ENCODE measurements around the gene MSH3.
"Not testable (repeated sequence)": the region's sequence is repeated elsewhere in the genome, so short reads cannot be mapped to it uniquely, and the experiment has no call there.

The MSH3 gene

DNA sequence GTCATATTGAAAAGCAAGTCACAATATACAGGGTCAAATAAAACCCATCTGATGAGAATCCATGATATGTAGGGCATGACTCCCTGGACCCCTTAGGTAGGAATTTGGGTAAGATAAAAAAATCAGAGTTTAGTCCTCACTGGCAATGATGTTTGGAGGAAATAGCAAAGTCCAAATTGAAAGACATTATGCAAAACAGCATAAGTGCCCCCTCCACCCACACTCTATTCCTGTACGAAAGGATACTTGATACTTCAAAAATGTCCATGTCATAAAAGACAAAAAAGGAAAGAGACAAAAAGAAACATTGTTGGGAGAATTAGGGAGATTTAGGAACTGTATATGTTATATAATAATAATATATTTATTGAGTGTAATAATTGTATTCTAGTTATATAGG is 209.7 kb downstream of the MSH3 start:
- no peak for DNase-seq

DNA sequence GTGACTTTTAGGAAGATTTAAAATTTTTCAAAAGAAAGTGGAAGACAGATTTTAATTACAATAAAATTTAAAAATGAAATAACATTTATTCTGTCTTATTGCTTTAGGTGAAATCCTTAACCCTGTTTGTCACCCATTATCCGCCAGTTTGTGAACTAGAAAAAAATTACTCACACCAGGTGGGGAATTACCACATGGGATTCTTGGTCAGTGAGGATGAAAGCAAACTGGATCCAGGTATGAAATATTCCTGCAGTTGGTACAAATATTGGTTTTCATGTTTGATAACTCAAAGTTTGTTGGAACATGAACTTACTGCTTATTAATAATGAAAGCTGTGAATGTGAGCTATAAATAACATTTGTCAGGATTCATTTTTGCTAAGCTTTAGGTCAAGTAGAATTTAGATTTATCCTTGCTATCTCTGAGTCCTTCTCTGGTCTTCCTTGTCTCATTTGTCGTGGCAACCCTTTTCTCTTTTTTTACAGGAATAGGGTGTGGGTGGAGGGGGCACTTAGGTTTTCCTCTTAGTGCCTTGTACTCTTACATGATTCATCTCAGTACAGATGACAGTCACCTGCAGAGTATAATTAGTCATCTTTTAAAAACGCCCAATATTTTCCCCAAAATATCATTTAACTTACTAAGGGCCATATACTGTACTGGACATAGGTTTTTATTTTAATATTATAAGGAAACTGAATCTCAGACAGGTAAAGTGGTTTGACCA is 210.4 kb downstream of the MSH3 start:
- no peak for DNase-seq

DNA sequence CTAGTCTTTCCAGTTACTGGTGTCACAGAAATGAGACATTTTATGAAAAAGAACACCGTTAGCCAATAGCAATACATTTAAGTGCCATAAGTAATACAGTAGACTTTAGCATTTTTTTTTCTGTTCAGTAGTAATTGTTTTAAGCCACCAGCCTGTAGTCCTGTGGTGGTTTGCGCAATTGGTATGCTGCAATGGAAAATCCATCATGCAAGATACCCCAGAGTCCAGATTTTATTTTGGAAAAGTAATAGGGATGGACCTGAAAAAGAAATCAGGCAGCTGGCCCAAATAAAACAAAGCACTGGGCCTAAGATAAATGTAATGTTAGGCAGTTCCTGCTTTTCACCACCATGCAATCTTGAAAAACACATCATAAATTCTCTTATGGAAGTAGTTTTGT is 211.1 kb downstream of the MSH3 start:
- DNase-seq, result no peak

DNA sequence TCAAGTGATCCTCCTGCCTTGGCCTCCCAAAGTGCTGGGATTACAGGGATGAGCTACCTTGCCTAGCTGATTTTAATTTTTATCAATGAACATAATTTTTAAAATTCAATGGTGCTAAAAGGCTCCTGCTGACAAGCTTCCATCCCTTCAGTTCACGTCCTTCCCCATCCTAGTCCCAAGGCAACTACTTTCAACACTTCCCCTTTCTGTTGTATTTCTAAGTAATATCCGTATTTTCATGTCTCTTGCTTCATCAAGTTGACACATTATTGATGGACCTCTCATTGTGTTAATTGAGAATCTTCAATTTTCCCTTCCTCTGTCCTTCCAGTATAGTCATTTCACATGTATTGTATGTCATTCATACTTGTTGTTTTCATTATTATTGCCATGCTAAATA is 211.9 kb downstream of the MSH3 start:
- DNase-seq, result no peak

DNA sequence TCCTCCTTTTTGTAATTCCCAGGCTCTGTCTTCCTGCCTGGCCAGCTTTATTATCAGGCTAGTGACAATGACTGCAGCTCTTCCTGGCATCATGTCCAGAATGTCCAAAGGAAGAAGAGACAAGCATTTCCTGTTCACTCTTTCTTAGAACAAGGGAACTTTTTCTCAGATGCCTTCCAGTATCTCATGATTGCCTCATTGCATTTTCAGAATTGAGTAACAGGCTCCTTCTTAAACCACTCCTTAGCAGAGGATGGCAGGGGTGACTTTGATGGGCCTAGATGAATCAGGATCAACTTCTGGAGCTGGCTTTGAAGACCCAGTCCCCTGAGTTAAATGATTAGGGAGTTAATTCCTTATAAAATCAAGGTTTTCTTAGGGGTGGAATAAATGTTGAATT is 212.8 kb downstream of the MSH3 start:
- DNase-seq, result no peak

DNA sequence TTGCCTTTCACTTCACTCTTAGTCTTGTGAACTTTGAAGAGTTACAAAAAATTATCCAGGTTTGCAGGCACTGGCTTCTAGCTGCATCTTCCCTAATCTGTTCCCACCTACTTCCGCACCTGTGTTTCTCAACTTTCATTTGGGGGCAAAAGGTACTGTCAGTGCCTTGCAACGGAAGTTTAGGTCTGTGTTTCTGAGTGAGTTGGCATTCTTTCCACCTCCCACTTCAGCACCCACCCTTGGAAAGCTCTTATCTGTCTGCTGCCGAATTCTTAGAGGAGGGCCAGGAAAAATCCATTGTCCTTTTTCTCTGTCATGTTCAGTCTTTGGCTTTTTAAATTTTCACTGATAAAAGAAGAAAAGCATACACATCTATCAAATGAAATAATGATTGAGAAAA is 216.0 kb downstream of the MSH3 start:
- no peak for DNase-seq

DNA sequence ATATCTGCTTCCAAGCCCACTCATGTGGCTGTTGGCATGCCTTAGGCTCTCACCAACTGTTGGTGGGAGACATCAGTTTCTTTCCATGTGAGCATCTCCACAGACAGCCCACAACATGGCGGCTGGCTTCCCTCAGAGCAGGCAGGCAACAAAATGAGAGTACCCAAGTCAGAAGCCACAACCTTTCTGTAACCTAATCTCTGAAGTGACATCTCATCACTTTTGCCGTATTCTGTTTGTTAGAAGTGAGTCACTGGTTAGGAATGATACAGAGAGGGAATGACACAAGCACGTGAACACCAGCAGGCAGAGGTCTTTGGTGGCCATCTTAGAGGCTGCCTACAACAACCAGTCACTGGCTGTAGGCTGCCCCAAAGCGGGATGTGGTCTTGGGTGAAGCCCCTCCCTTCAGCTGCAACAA is 217.1 kb downstream of the MSH3 start:
- DNase-seq, result no peak

DNA sequence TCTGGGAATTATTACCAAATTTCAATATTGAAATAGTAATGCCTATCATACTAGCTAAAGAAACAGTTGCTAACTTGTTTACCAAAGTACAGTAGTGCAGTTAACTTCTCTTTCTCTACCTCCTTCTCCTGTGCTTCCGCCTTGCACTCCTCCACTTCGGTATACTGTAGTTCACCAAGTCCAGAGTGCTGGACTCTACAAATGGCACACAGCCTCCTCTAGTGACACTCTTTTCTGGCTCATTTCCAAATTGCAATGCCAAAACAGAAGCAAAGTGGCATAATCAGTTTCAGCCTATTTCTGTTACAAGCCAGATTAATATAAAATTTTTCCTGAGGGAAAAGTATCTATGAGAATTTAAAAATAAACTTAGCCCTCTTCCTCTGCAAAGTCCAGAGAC is 219.7 kb downstream of the MSH3 start:
- DNase-seq, result no peak

DNA sequence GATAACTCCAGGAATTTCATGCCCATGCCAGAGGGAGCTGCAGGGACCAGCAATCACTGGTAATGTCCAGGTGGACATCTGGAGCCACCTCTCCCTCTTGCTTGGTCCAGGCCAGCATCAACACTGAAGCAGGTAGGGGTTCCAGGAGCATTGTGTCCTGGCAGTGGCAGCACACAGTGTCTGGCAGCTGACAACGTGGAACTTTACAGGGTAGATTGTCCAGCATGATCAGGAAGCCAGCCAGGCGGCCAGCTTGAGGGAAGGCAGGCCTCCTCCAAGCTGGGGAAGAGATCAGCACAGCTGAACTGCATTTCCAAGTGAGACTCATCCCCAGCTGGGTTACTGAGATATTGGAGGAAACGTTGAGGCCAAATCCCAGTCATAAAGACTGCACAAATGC is 223.1 kb downstream of the MSH3 start:
- no peak for DNase-seq

DNA sequence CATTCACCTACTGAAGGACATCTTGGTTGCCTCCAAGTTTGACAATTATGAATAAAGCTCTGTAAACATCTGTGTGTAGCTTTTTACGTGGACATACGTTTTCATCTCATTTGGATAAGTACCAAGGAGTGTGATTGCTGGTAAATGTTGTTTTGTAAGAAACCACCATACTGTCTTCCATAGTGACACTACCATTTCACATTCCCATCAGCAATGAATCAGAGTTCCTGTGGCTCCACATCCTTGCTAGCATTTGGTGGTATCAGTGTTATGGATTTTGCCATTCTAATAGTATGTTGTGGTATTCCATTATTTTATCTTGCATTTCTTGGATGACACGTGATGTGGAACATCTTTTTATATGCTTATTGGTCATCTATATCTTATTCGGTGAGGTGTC is 227.3 kb downstream of the MSH3 start:
- no peak for DNase-seq

DNA sequence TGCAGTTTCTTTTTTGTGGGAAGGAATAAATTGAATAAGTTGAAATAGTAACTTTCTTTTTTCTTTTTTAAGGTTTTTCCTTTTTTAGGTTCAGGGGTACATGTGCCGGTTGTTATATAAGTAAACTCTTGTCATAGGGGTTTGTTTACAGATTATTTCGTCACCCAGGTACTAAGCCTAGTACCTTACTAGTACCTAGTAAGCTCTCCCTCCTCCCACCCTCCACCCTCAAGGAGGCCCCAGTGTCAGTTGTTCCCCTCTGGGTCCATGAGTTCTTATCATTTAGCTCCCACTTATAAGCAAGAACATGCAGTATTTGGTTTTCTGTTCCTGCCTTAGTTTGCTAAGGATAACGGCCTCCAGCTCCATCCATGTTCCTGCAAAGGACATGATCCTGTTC is 228.9 kb downstream of the MSH3 start:
- not testable (repeated sequence) for DNase-seq

DNA sequence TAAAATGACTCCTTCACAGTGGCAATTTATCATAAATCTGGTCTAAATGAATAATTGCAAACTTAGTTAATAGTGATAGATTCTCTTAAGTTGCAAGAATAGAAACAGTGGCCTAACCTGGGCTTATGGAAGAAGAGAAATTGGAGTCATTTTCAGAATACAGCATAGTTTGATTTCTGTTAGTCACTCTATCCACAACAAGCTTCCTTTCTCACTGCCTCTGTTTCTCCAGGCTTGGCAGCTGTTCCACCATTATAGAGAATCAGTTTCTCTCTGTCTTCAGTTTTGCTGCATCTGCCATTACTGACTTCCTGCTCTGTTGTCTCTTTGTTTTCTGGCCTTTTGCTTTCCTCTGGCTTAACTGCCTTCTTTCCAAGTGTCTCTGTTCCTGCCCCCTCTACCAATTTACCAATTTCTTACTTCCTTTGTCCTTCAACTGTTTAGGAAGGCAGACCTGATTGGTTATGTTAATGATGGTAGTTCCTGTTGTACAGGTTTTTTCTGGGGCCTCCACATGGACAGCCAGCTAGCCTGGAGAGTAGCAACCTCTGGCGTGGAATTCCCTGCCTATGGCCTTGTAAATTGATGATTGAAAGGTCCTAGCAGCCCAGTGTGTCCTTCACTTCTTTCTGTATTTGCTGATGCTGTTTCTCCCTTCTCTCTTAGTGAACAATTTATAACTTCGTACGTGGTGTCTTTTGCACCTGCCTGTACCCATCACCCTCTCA is 229.8 kb downstream of the MSH3 start:
- no peak for DNase-seq

DNA sequence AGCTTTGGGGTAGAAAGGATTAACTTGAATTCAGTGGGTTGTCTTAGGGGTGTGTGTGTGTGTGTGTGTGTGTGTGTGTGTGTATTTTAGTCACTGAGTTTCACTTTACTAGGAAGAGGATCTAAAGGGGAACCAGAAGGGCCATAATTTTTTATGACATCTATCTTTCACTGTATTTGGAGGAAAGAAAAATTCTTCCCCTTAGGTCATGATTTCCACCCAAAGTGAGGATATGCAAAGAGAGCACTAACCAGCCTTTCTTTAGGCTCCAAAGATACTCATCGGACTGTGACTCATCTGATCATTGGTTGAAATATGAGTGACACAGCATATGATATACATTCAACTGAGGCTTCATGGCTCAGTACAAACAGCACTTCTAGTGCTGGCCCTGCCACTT is 230.5 kb downstream of the MSH3 start:
- DNase-seq, result no peak

DNA sequence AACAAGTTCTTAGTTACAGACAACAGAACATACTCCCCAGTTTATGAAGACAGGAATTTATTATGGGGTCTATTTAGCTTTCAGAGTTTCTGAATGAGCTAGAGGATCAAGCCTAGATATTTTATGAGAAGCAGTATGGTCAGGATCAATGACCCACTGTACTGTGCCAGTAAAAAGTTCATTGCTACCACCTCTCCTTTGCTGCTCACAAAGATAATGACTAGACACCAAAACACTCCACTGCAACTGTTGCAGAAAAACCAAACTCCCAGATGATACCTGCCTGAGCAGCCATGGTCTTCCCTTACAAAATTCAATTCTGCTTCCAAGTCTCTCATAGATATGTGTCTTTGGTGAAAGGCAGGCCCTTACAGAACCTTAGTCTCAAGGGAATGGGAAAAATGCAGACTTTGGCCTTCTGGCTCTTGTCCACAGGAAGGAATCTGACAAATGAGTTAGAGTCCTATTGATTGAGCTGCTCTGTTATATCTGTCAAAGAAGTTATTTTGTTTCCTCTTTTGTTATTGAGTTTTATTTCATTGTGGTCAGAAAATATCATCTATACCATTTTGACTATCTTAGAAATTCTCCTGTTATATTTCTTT is 231.0 kb downstream of the MSH3 start:
- DNase-seq, result no peak

DNA sequence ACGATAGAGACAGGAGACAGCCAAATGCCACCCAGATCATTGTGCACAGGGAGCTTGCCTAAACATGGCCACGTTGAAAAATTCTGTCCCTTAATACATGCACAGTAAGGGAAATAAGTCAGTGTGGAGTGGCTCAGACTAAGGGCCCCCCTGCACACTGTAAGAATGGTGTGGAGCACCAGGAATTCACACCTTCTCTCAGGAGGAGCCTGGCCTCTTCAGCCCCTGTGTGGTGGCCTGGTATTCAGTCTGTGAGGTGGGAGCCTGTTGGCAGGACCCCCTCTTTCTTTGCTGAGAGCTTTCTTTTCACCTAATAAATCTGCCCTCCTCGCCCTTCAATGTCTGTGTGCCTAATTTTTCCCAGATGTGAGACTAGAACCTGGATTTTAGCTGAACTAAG is 239.6 kb downstream of the MSH3 start:
- DNase-seq, result no peak

DNA sequence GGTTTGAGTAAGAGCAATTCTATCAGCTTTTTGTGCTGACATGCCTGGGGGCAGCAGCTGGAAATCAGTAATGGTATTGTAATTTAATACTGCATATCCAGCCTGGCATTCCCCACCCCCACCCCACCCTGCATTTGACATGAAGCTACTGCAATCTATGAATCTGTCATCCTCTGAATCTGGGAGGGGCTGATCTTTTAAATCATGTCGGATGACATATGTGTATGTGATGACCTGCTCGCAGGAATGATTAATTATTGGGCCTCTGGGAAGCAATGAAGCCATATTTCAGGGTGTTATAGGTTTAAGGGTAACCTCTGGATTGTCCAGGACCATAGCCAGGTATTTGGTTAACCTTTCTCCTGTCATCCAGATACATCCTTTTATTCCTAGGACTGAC is 241.1 kb downstream of the MSH3 start:
- DNase-seq, result no peak

DNA sequence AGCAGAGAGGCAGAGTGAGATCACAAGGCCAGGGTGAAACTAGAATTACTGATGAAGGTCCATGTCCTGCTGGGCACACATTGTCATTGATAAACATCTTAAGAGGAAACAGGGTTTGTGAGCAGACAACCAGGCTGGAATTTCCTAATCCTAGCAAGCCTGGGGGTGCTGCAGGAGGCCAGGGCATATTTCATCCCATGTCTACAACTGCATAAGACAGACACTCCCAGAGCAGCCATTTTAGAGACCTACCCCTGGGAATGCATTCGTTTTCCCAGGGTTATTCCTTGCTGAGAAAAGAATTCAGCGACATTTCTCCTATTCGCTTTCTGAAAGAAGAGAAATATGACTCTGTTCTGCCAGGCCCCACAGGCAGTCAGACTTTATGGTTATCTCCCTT is 248.2 kb downstream of the MSH3 start:
- DNase-seq, result not testable (repeated sequence)

DNA sequence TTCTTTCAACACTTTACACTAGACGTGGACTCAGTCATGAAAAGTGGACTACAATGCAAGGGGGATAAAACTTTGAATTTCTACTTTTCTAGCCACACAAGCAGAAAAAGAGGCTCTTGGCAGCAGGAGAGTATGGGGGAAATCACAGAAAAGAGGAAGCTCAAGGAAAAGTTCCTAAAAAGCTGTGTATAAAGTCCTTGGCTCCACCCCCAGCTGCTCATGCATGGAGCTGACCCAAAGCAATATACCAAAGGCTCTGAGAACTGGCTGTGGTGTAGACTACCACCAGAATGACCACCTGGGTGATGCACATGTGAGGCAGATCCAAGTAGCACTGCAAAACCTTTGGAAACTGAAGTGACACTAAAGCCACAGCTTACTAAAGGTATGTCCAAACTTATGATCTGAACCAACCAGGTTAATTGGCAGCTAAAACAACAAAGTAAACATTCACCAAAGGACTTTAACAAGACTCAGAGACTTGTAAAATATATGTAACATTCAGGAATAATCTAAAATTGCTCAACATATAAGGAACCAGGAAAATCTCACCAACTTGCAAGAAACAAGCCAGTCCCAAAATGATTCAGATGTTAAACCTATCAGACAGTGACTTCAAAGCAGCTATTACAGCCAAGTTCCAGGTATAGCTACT is 250.2 kb downstream of the MSH3 start:
- no peak for DNase-seq

DNA sequence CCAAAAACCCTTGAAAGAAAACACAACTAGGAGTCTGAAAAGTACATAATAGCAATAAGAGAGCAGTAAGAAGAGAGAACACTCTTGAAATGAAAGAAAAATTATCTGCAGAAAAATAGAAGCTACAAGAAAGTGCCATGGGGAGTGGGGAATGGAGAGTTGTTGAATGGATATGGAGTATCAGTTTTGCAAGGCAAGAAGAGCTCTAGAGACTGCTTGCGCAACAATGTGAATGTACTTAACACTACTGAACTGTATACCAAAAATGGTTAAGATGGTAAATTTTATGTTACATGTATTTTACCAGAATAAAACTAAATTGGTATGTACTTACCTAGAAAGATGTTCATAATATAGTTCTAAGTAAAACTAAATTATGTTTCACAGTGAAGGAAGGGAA is 251.0 kb downstream of the MSH3 start:
- DNase-seq, result no peak

DNA sequence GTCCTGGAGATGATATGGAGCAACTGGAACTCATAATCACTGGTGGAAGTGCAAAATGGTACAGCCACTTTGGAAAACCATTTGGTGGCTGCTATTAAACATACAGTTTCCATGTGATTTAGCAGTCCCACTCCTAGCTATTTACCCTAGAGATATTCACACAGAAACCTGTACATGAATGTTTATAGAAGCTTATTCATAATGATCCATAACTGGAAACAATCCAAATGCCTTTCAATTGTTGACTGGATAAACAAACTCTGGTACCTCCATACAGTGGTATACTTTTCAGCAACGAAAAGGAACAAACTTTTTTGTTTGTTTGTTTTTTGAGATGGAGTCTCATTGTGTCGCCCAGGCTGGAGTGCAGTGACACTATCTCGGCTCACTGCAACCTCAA is 258.0 kb downstream of the MSH3 start:
- DNase-seq, result no peak

DNA sequence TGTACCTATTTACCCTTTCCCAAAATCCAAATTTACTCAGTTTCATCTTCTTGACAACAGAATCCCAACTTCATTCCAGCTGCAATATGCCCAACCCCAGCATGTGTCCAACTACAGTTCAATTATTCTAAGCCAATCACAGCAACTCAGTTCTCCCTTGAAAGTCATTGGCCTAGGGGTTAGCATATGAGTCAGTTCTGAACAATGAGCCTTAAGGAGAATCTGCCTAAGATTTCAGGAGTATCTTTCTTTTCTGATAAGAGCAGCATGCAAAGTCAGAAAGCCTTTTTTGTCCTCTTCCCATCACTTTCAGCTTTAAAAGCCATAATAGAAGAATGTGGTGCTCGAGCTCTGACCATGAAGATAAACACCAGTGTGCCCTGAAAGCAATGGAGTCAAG is 261.3 kb downstream of the MSH3 start:
- no peak for DNase-seq

DNA sequence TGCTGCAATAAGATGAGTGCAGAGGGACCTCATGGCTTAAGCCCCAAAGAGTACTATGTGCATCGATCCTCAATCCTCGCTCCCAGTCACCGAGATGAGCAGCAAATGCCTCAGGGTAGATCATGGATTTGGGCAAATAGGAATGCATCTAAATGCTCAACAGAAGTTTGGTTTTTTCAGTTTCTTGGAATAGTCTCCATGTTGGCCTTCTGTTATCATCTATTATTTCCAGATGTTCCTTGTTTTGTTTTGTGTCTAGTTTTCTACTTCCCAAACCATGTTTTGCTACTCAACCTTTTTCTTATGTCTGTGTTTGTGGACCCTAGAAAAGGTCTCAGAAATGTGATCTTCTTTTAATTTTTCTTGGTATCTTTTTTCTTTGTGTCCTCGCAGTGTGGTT is 262.2 kb downstream of the MSH3 start:
- DNase-seq, result no peak

DNA sequence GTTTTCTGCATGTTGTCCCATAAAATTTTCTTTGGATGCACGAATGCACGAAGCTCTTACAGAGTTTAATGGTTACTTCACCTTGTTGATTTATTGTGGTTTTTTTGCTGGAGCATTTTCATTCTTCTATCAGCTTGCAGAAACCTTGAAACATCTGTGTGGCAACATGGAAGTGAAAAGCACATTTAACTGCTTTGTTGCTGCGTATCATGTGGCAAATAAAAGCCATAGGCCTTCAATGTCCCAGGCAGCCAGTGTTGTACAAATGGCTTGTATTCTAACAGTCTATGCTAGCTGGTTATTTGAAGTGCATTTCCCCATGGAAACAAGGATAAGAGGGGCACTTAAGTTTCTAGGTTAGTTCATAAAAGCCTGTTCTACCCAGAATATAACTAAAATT is 263.2 kb downstream of the MSH3 start:
- no peak for DNase-seq

DNA sequence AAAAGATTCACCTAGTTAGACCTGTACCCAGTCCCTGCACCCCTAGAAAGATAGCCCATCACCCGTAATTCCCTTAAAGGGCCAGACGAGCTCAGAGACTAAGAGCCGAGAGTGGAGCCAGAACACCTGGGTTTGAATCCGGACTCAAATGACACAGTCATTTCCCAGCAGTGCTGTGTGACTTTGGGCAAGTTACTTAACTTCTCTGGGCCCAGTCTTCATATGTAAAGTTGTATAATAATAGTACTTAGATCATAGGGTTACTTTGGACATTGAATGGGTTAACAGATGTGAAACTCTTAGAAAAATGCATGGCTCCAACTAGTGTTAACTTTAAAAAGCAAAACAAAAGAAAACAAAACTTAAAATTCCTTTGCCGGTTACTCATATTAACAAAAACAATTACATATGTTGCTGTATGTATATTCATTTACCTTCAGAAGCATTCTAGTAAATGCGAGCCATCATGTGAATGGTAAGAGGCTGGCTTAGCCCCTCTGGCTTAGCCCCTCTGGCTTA is 265.3 kb downstream of the MSH3 start:
- DNase-seq, result no peak

Data from central memory CD4-positive, alpha-beta T cell (primary cell).